Measurements from ENCODE around the gene AQP2. TPM values are rescaled to one million over a fixed set of nuclear protein-coding genes. Genes with fewer than 3 reads are reported as not detected.
A peak's percentile ranks its signal among the peaks of the same experiment; 100 is the strongest.

Gene AQP2
- polyA plus RNA-seq, 1 of the 3 experiments (the other 2 are of a cell fraction) = not detected

GRCh38 chr12:49967042-49967776 lies 16.7 kb downstream of the AQP2 start:
- H3K27ac ChIP-seq (ENCODE audit: low read depth in 2 of 2, low read length in 1 of 2) = peak overlapping the region in 1 of 2 experiments; percentile 60; a peak in 1 of 4 replicates
- H3K4me2 ChIP-seq = peak overlapping the region; percentile 96
- H4K20me1 ChIP-seq (ENCODE audit: insufficient read depth) = no peaks in the 10 kb centered on the region
- no peaks in the 10 kb centered on the region for H3K9me3 ChIP-seq
- H3K36me3 ChIP-seq (replicated peaks in 1 of 2; ENCODE audit: control insufficient read depth in 1 of 2, insufficient read depth in 2 of 2, low read length in 1 of 2) = no peaks in the 10 kb centered on the region
- peak overlapping the region; percentile 47 to 64 for H3K4me3 ChIP-seq (ENCODE audit: low read depth in 2 of 2, low read length in 1 of 2)
- WGBS (ENCODE audit: low lambda C conversion rate) = 7% methylated on average over 16 of the region's 40 CpGs
- no peaks in the 10 kb centered on the region for H3K79me2 ChIP-seq (ENCODE audit: insufficient read depth)
- ChIA-PET CTCF (interaction anchor here (0.6 to 20.3 kb wide), 73 partner anchors 9 to 754 kb away, joined by 3 to 1401 read pairs (median 6); partner anchors contain the start of genes AQP2, ASIC1, BCDIN3D and CERS5), POLR2A (interaction anchor here (1.0 kb wide), 1 partner anchor 89 kb away, joined by 3 read pairs; no protein-coding TSS in a partner anchor)
- H3K9me2 ChIP-seq = no peaks in the 10 kb centered on the region
- no peaks in the 10 kb centered on the region for H3F3A ChIP-seq (replicated peaks; ENCODE audit: insufficient read depth)
- peaks cover 10 to 25% of the 10 kb centered on the region in 2 experiments; a peak in 2 of 4 replicates for H3K4me1 ChIP-seq (ENCODE audit: control insufficient read depth in 1 of 2, insufficient read depth in 2 of 2, low read depth in 1 of 2, low read length in 1 of 2)
- peak; percentile 94 for DNase-seq
- H3K9ac ChIP-seq = no peak overlapping the region
- peak overlapping the region; percentile 94; the same call in 1 of the 2 replicates for H2AFZ ChIP-seq (ENCODE audit: low read depth)
- no peaks in the 10 kb centered on the region for H3K27me3 ChIP-seq (ENCODE audit: insufficient read depth)
- TF ChIP-seq MEF2A (IDR thresholded peaks at IDR 0.05; ENCODE audit: borderline replicate concordance, low read depth) (no peak), USF2 (IDR thresholded peaks at IDR 0.05; ENCODE audit: borderline replicate concordance, low read depth, low read length) (no peak), NRF1 (IDR thresholded peaks at IDR 0.05; ENCODE audit: low read depth, low read length) (peak; percentile 21; the same call in 1 of the 2 replicates), SMC3 (IDR thresholded peaks at IDR 0.05; ENCODE audit: low read depth, low read length) (peak; percentile 90), CTCF (IDR thresholded peaks at IDR 0.05) (peak; percentile 74), EZH2phosphoT487 (IDR thresholded peaks at IDR 0.05; ENCODE audit: borderline replicate concordance, low read depth) (no peak), FOXM1 (IDR thresholded peaks at IDR 0.05; ENCODE audit: low read depth) (no peak), GABPA (IDR thresholded peaks at IDR 0.05; ENCODE audit: low read depth) (no peak), ELF1 (IDR thresholded peaks at IDR 0.05) (no peak), MXI1 (IDR thresholded peaks at IDR 0.05; ENCODE audit: low read depth, low read length) (peak; percentile 60; the same call in 1 of the 2 replicates), CHD2 (IDR thresholded peaks at IDR 0.05; ENCODE audit: low read length, partially characterized antibody) (peak; percentile 27), MAX (IDR thresholded peaks at IDR 0.05; ENCODE audit: low read depth) (0 out of 2 replicates have a peak, but pooled peaks have one; percentile 16), NFIC (IDR thresholded peaks at IDR 0.05; ENCODE audit: borderline replicate concordance) (peak; percentile 60; the same call in 1 of the 2 replicates), FOSL2 (IDR thresholded peaks at IDR 0.05; ENCODE audit: borderline replicate concordance, low read depth) (no peak), USF1 (IDR thresholded peaks at IDR 0.05; ENCODE audit: borderline replicate concordance, low read depth) (no peak), ZBTB33 (IDR thresholded peaks at IDR 0.05; ENCODE audit: borderline replicate concordance, low read depth) (no peak), TAF1 (IDR thresholded peaks at IDR 0.05; ENCODE audit: borderline replicate concordance, low read depth, low read length) (no peak), EP300 (IDR thresholded peaks at IDR 0.05; ENCODE audit: borderline replicate concordance in 1 of 2, low read depth in 1 of 2, low read length in 1 of 2) (0 out of 4 replicates have a peak, but pooled peaks of 1 of the 2 experiments have one; percentile 2), RAD21 (IDR thresholded peaks at IDR 0.05; ENCODE audit: low read length) (peak; percentile 94), PBX3 (IDR thresholded peaks at IDR 0.05) (no peak)

All from SK-N-SH (cell line).